ENCODE results near the gene LAMA2. TPM values are rescaled to one million over a fixed set of nuclear protein-coding genes. Genes with fewer than 3 reads are reported as not detected.
A peak's percentile ranks its signal among the peaks of the same experiment; 100 is the strongest.

Gene LAMA2
- polyA plus RNA-seq, 1 of the 3 experiments (the other 2 are of a cell fraction), result 0.92 TPM

- H3K27ac ChIP-seq (ENCODE audit: low read depth in 2 of 2, low read length in 1 of 2), result peak overlapping the region; percentile 77 to 99; a peak in 3 of 4 replicates
- H2AFZ ChIP-seq (ENCODE audit: low read depth), result peak overlapping the region; percentile 49
- H3K4me2 ChIP-seq, result peak overlapping the region; percentile 76
- H3K9me2 ChIP-seq, result no peaks in the 10 kb centered on the region
- peak overlapping the region; percentile 9 to 42; a peak in 2 of 4 replicates for H3K4me3 ChIP-seq (ENCODE audit: low read depth in 2 of 2, low read length in 1 of 2)
- DNase-seq, result peak; percentile 1
- no peaks in the 10 kb centered on the region for H4K20me1 ChIP-seq (ENCODE audit: insufficient read depth)
- H3F3A ChIP-seq (replicated peaks; ENCODE audit: insufficient read depth), result peaks cover 69% of the 10 kb centered on the region
- peak overlapping the region; percentile 66; the same call in 1 of the 2 replicates for H3K9ac ChIP-seq
- POLR2A ChIA-PET, result no interaction called here
- CTCF ChIA-PET, result interaction anchor here (0.8 to 1.8 kb wide), 9 partner anchors 10 to 205 kb away, joined by 3 to 5 read pairs (median 3); no protein-coding TSS in a partner anchor
- peaks cover 0 to 3% of the 10 kb centered on the region in 2 experiments for H3K36me3 ChIP-seq (replicated peaks in 1 of 2; ENCODE audit: control insufficient read depth in 1 of 2, insufficient read depth in 2 of 2, low read length in 1 of 2)
- no peaks in the 10 kb centered on the region for H3K79me2 ChIP-seq (ENCODE audit: insufficient read depth)
- no peaks in the 10 kb centered on the region for H3K9me3 ChIP-seq
- no peaks in the 10 kb centered on the region for H3K27me3 ChIP-seq (ENCODE audit: insufficient read depth)
- WGBS (ENCODE audit: low lambda C conversion rate), result 31% methylated on average over 13 of the region's 13 CpGs
- peaks cover 0 to 46% of the 10 kb centered on the region in 2 experiments for H3K4me1 ChIP-seq (ENCODE audit: control insufficient read depth in 1 of 2, insufficient read depth in 2 of 2, low read depth in 1 of 2, low read length in 1 of 2)
- TF ChIP-seq MEF2A (IDR thresholded peaks at IDR 0.05; ENCODE audit: borderline replicate concordance, low read depth) (peak; percentile 31), RAD21 (IDR thresholded peaks at IDR 0.05; ENCODE audit: low read length) (no peak), USF2 (IDR thresholded peaks at IDR 0.05; ENCODE audit: borderline replicate concordance, low read depth, low read length) (no peak), NFIC (IDR thresholded peaks at IDR 0.05; ENCODE audit: borderline replicate concordance) (peak; percentile 86), YY1 (IDR thresholded peaks at IDR 0.05; ENCODE audit: low read depth) (no peak), FOXM1 (IDR thresholded peaks at IDR 0.05; ENCODE audit: low read depth) (peak; percentile 95), IRF3 (IDR thresholded peaks at IDR 0.05; ENCODE audit: low read depth, low read length) (no peak), MXI1 (IDR thresholded peaks at IDR 0.05; ENCODE audit: low read depth, low read length) (peak; percentile 17; the same call in 1 of the 2 replicates), RCOR1 (IDR thresholded peaks at IDR 0.05; ENCODE audit: low read length) (no peak), GABPA (IDR thresholded peaks at IDR 0.05; ENCODE audit: low read depth) (no peak), TEAD4 (IDR thresholded peaks at IDR 0.05; ENCODE audit: borderline replicate concordance, insufficient read depth) (peak; percentile 97), JUND (IDR thresholded peaks at IDR 0.05) (peak; percentile 98), REST (IDR thresholded peaks at IDR 0.05; ENCODE audit: low read depth, low read length) (no peak), EP300 (IDR thresholded peaks at IDR 0.05; ENCODE audit: borderline replicate concordance in 1 of 2, low read depth in 1 of 2, low read length in 1 of 2) (peak in 1 of 2 experiments; percentile 97), FOXJ3 (CRISPR knock-in tag; IDR thresholded peaks at IDR 0.05) (no peak), ELF1 (IDR thresholded peaks at IDR 0.05) (peak; percentile 27; the same call in 1 of the 2 replicates), GATA2 (CRISPR knock-in tag; IDR thresholded peaks at IDR 0.05) (no peak), TCF12 (IDR thresholded peaks at IDR 0.05) (peak; percentile 97), SIN3A (IDR thresholded peaks at IDR 0.05; ENCODE audit: borderline replicate concordance, low read depth, low read length) (peak; percentile 63; the same call in 1 of the 2 replicates), EZH2phosphoT487 (IDR thresholded peaks at IDR 0.05; ENCODE audit: borderline replicate concordance, low read depth) (no peak), SMC3 (IDR thresholded peaks at IDR 0.05; ENCODE audit: low read depth, low read length) (no peak), RXRA (IDR thresholded peaks at IDR 0.05; ENCODE audit: borderline replicate concordance, low read depth) (peak; percentile 5; the same call in 1 of the 2 replicates)
- TF ChIP-seq, protein P1, sequence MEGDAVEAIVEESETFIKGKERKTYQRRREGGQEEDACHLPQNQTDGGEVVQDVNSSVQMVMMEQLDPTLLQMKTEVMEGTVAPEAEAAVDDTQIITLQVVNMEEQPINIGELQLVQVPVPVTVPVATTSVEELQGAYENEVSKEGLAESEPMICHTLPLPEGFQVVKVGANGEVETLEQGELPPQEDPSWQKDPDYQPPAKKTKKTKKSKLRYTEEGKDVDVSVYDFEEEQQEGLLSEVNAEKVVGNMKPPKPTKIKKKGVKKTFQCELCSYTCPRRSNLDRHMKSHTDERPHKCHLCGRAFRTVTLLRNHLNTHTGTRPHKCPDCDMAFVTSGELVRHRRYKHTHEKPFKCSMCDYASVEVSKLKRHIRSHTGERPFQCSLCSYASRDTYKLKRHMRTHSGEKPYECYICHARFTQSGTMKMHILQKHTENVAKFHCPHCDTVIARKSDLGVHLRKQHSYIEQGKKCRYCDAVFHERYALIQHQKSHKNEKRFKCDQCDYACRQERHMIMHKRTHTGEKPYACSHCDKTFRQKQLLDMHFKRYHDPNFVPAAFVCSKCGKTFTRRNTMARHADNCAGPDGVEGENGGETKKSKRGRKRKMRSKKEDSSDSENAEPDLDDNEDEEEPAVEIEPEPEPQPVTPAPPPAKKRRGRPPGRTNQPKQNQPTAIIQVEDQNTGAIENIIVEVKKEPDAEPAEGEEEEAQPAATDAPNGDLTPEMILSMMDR (IDR thresholded peaks at IDR 0.05), result peak; percentile 64
- TF ChIP-seq, protein P2, sequence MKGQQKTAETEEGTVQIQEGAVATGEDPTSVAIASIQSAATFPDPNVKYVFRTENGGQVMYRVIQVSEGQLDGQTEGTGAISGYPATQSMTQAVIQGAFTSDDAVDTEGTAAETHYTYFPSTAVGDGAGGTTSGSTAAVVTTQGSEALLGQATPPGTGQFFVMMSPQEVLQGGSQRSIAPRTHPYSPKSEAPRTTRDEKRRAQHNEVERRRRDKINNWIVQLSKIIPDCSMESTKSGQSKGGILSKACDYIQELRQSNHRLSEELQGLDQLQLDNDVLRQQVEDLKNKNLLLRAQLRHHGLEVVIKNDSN (IDR thresholded peaks at IDR 0.05; ENCODE audit: borderline replicate concordance, low read depth), result no peak
- TF ChIP-seq, protein P3, sequence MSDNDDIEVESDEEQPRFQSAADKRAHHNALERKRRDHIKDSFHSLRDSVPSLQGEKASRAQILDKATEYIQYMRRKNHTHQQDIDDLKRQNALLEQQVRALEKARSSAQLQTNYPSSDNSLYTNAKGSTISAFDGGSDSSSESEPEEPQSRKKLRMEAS (IDR thresholded peaks at IDR 0.05; ENCODE audit: low read depth), result peak; percentile 71
Measured at GRCh38 chr6:129500958-129501739, 618.2 kb downstream of the LAMA2 start.

All from SK-N-SH (cell line).